ENCODE measurements around the gene KLF3.

Gene KLF3

DNA sequence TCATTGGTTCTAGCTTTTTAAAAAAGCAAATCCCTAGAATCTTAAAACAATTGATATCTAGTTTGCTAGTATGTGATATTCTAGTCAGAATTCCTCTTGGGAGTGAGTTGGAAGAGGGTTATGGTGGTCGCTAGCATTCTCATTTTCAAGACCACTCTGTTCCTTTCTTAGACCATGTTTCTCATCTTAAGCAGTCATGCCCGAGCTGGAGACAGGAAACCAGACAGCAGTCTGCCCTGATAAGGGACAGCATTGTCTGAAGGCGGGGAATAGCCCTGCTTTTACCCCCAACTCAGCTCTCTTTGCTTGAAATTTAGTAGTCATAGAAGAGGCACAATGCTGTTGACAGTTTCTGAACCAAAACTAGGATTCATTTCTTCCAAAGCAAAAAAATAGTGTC is 5.2 kb downstream of the KLF3 start:
- Histone ChIP-seq H3K27ac (ENCODE audit: low read length) (peak overlapping the region; percentile 91; the same call in 1 of the 2 replicates), H3K9me3 (replicated peaks; ENCODE audit: insufficient read depth, low read length) (no peaks in the 10 kb centered on the region), H3F3A (ENCODE audit: insufficient read depth, low read length) (peaks cover 52% of the 10 kb centered on the region), H2AFZ (ENCODE audit: low read length) (no peak overlapping the region), H3K4me2 (ENCODE audit: low read depth, low read length) (peak overlapping the region; percentile 82), H3K4me1 (ENCODE audit: low read length) (peaks cover 64% of the 10 kb centered on the region), H3K9me2 (replicated peaks; ENCODE audit: insufficient read depth, low read length) (no peaks in the 10 kb centered on the region), H4K20me1 (ENCODE audit: insufficient read depth, low read length) (no peaks in the 10 kb centered on the region), H3K9ac (ENCODE audit: low read length) (0 out of 2 replicates have a peak overlapping the region, but pooled peaks have one; percentile 73), H3K79me2 (ENCODE audit: low read length) (peaks cover 96% of the 10 kb centered on the region), H3K36me3 (replicated peaks; ENCODE audit: insufficient read depth, low read length) (no peaks in the 10 kb centered on the region), H3K4me3 (ENCODE audit: low read length) (0 out of 2 replicates have a peak overlapping the region, but pooled peaks have one; percentile 14), H3K27me3 (replicated peaks; ENCODE audit: insufficient read depth, low read length) (no peaks in the 10 kb centered on the region)
- no peak for DNase-seq
- TF ChIP-seq, protein P1, sequence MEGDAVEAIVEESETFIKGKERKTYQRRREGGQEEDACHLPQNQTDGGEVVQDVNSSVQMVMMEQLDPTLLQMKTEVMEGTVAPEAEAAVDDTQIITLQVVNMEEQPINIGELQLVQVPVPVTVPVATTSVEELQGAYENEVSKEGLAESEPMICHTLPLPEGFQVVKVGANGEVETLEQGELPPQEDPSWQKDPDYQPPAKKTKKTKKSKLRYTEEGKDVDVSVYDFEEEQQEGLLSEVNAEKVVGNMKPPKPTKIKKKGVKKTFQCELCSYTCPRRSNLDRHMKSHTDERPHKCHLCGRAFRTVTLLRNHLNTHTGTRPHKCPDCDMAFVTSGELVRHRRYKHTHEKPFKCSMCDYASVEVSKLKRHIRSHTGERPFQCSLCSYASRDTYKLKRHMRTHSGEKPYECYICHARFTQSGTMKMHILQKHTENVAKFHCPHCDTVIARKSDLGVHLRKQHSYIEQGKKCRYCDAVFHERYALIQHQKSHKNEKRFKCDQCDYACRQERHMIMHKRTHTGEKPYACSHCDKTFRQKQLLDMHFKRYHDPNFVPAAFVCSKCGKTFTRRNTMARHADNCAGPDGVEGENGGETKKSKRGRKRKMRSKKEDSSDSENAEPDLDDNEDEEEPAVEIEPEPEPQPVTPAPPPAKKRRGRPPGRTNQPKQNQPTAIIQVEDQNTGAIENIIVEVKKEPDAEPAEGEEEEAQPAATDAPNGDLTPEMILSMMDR (IDR thresholded peaks at IDR 0.05; ENCODE audit: low read length), result no peak
- TF ChIP-seq EZH2phosphoT487 (IDR thresholded peaks at IDR 0.05; ENCODE audit: low read length) (no peak), EZH2 (optimal IDR thresholded peaks at IDR 0.05; ENCODE audit: low read depth, low read length) (no peak)

DNA sequence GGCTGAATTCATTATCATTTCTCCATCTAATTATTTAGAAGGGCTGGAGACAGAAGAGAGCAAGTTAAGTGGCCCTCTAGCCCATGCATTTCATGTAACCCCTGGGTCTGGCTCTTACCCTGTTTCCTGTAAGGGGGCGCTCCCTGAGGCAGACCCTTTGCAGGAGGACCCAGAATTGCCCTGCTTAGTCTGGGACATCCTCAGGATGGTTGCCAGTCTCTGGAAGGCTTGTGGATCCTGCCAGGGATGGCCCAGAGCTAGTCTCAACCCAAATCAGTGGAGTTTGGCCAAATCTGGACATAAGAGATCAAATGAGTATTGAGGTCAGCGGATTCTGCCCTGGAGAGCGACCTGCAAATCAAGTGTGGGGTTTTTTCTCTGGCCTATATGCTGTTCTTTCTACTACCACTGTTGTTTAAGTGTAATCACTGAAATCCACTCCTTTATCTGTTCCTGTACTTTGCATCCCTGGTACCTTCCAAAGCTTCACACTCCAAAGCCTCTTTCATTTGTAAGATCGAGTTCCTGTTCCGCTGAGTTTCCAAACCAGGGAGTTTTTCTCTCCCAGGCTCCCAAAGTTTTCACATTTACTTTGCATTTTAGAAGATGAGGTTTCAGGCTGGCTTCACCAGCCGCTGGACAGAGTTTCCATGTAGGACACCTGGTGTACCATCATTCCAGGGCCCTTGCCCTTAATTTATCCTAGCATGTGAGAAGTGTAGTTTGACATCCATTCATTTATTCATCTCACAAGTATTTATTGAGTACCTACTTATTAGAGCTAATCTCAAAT is 6.3 kb downstream of the KLF3 start:
- TF ChIP-seq EZH2 (optimal IDR thresholded peaks at IDR 0.05; ENCODE audit: low read depth, low read length), result no peak
- Histone ChIP-seq H3K27me3 (replicated peaks; ENCODE audit: insufficient read depth, low read length) (no peaks in the 10 kb centered on the region), H3K79me2 (ENCODE audit: low read length) (peaks cover 97% of the 10 kb centered on the region), H4K20me1 (ENCODE audit: insufficient read depth, low read length) (no peaks in the 10 kb centered on the region), H3K9me3 (replicated peaks; ENCODE audit: insufficient read depth, low read length) (no peaks in the 10 kb centered on the region), H3K36me3 (replicated peaks; ENCODE audit: insufficient read depth, low read length) (no peaks in the 10 kb centered on the region), H3K4me1 (ENCODE audit: low read length) (peaks cover 70% of the 10 kb centered on the region), H3K9me2 (replicated peaks; ENCODE audit: insufficient read depth, low read length) (no peaks in the 10 kb centered on the region), H2AFZ (ENCODE audit: low read length) (no peak overlapping the region), H3F3A (ENCODE audit: insufficient read depth, low read length) (peaks cover 58% of the 10 kb centered on the region), H3K4me2 (ENCODE audit: low read depth, low read length) (peak overlapping the region; percentile 88), H3K4me3 (ENCODE audit: low read length) (peak overlapping the region; percentile 42), H3K27ac (ENCODE audit: low read length) (peak overlapping the region; percentile 62), H3K9ac (ENCODE audit: low read length) (peak overlapping the region; percentile 51)
- DNase-seq, result no peak

DNA sequence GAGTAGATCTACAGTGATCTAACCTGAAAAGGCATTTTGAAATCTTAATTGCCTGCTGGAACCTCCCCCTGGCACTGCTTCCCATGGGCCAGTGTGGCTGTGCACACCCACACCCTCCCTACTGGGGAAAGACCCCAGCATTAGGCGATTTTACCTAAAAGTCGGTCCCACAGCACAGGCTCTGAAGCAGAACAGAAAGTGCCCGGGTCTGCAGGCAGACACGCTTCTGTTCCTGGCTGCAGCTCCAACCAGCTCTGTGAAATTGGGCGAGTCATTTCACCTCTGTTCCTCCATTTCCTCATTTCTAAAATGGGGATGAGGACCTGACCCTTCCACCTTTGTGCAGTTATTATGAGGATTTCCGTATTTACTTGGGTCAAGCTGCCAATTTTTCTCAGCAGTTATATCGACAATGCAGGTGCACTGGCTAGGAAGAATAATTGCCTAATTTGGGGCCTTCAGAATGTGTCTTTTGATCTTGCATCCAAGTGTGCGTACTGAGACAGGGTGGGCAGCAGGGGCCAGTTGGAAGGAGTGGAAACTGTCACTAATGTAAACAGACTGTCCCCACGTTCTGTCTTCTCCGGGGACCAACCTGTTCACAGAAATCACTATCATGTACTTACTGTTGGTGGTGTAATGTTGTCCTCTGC is 7.1 kb downstream of the KLF3 start:
- Histone ChIP-seq H3K4me1 (ENCODE audit: low read length) (peaks cover 76% of the 10 kb centered on the region), H3K9me2 (replicated peaks; ENCODE audit: insufficient read depth, low read length) (no peaks in the 10 kb centered on the region), H3K4me3 (ENCODE audit: low read length) (peak overlapping the region; percentile 42), H3F3A (ENCODE audit: insufficient read depth, low read length) (peaks cover 55% of the 10 kb centered on the region), H3K9ac (ENCODE audit: low read length) (peak overlapping the region; percentile 51), H3K79me2 (ENCODE audit: low read length) (peaks cover 97% of the 10 kb centered on the region), H3K9me3 (replicated peaks; ENCODE audit: insufficient read depth, low read length) (no peaks in the 10 kb centered on the region), H3K27ac (ENCODE audit: low read length) (peak overlapping the region; percentile 62), H2AFZ (ENCODE audit: low read length) (no peak overlapping the region), H3K27me3 (replicated peaks; ENCODE audit: insufficient read depth, low read length) (no peaks in the 10 kb centered on the region), H3K4me2 (ENCODE audit: low read depth, low read length) (peak overlapping the region; percentile 88), H3K36me3 (replicated peaks; ENCODE audit: insufficient read depth, low read length) (no peaks in the 10 kb centered on the region), H4K20me1 (ENCODE audit: insufficient read depth, low read length) (peaks cover 4% of the 10 kb centered on the region; the same call in 1 of the 2 replicates)
- TF ChIP-seq, protein P1 (IDR thresholded peaks at IDR 0.05; ENCODE audit: low read length), result no peak
- no peak for TF ChIP-seq EZH2 (optimal IDR thresholded peaks at IDR 0.05; ENCODE audit: low read depth, low read length)
- no peak for TF ChIP-seq EZH2phosphoT487 (IDR thresholded peaks at IDR 0.05; ENCODE audit: low read length)
- no peak for DNase-seq
